RWPE2 (cell line): ENCODE measurements around the gene ALG6.

Experiments
- ATAC-seq: fragments of 200-7000 bp; cut with Tn5 transposase; 3 replicates; pipeline ENCODE4 v1.9.1; 2021; ENCODE audit warnings: low read depth
- DNase-seq: peaks from one replicate; pipeline ENCODE4 v3.0.0-alpha.2; 2020; ENCODE audit warnings: low spot score
- H3K27ac ChIP-seq: fragments of 450-650 bp; 2 replicates; pipeline ENCODE4 v1.5.1; 2017; ENCODE audit warnings: mild to moderate bottlenecking; ENCODE audit not compliant: poor library complexity, severe bottlenecking
- H3K27me3 ChIP-seq: fragments of 250-450 bp; sonication (Bioruptor Pico); 2 replicates; pipeline ENCODE4 v1.5.1; 2021; ENCODE audit warnings: mild to moderate bottlenecking, moderate library complexity; ENCODE audit not compliant: insufficient read depth, poor library complexity, severe bottlenecking
- H3K36me3 ChIP-seq: fragments of 250-450 bp; sonication (Bioruptor Pico); 2 replicates; pipeline ENCODE4 v1.5.1; 2020; ENCODE audit warnings: low read depth, mild to moderate bottlenecking, moderate library complexity
- H3K4me1 ChIP-seq: fragments of 250-450 bp; sonication (Bioruptor Pico); 2 replicates; pipeline ENCODE4 v1.5.1; 2021; ENCODE audit warnings: mild to moderate bottlenecking, moderate library complexity; ENCODE audit not compliant: insufficient read depth, poor library complexity, severe bottlenecking
- H3K4me3 ChIP-seq: fragments of 250-450 bp; sonication (Bioruptor Pico); 2 replicates; pipeline ENCODE4 v1.5.1; 2021; ENCODE audit warnings: mild to moderate bottlenecking, moderate library complexity; ENCODE audit not compliant: severe bottlenecking
- H3K9me3 ChIP-seq: fragments of 250-450 bp; sonication (Bioruptor Pico); 2 replicates; pipeline ENCODE4 v1.5.1; 2021; ENCODE audit warnings: mild to moderate bottlenecking, moderate library complexity; ENCODE audit not compliant: severe bottlenecking
- TF ChIP-seq, protein P1 (sequence below): fragments of 450-650 bp; IDR thresholded peaks from one replicate; pipeline ENCODE4 v1.5.1; 2017; ENCODE audit warnings: mild to moderate bottlenecking, moderate library complexity; ENCODE audit not compliant: poor library complexity, severe bottlenecking

ALG6 gene

DNA sequence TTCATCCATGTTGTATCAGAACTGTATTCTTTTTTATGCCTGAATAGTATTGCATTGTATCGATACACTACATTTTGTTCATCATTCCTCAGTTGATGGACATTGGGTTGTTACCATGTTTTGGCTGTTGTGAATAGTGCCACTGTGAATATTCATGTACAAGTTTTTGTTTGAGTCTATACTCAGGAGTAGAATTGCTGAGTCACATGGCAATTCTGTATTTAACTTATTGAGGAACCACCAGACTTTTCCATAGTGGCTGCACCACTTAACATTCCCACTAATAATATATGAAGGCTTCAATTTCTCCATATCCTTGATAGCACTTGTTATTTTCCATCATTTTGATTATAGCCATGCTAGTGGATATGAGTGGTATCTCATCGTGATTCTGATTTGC is 56.2 kb downstream of the ALG6 start:
- TF ChIP-seq, protein P1, sequence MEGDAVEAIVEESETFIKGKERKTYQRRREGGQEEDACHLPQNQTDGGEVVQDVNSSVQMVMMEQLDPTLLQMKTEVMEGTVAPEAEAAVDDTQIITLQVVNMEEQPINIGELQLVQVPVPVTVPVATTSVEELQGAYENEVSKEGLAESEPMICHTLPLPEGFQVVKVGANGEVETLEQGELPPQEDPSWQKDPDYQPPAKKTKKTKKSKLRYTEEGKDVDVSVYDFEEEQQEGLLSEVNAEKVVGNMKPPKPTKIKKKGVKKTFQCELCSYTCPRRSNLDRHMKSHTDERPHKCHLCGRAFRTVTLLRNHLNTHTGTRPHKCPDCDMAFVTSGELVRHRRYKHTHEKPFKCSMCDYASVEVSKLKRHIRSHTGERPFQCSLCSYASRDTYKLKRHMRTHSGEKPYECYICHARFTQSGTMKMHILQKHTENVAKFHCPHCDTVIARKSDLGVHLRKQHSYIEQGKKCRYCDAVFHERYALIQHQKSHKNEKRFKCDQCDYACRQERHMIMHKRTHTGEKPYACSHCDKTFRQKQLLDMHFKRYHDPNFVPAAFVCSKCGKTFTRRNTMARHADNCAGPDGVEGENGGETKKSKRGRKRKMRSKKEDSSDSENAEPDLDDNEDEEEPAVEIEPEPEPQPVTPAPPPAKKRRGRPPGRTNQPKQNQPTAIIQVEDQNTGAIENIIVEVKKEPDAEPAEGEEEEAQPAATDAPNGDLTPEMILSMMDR: no peak
- no peaks in the 10 kb centered on the region for H3K36me3 ChIP-seq

DNA sequence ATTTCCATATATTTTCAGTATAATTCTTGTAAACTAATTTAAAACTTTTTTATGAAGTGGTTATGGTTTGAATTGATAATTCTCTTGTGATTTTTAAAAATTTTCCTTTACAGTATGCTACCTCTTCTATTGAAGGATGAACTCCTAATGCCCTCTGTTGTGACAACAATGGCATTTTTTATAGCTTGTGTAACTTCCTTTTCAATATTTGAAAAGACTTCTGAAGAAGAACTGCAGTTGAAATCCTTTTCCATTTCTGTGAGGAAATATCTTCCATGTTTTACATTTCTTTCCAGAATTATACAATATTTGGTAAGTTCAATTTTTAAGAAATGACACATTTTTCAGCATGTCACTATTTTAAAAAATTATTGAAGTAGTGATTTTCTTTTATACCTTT is 61.4 kb downstream of the ALG6 start:
- H3K9me3 ChIP-seq: no peaks in the 10 kb centered on the region
- H3K4me3 ChIP-seq: no peak overlapping the region
- DNase-seq: no peak
- TF ChIP-seq, protein P1: no peak
- H3K36me3 ChIP-seq: peaks cover 9% of the 10 kb centered on the region
- no peak overlapping the region for H3K27ac ChIP-seq
- no peaks in the 10 kb centered on the region for H3K4me1 ChIP-seq
- H3K27me3 ChIP-seq: no peaks in the 10 kb centered on the region
- ATAC-seq: no peak

More for the DNA sequence above, 56.2 kb downstream of the ALG6 start:
- H3K27ac ChIP-seq: no peak overlapping the region
- no peaks in the 10 kb centered on the region for H3K4me1 ChIP-seq
- no peaks in the 10 kb centered on the region for H3K27me3 ChIP-seq
- no peak overlapping the region for H3K4me3 ChIP-seq
- DNase-seq (no peak), ATAC-seq (no peak)
- no peaks in the 10 kb centered on the region for H3K9me3 ChIP-seq

DNA sequence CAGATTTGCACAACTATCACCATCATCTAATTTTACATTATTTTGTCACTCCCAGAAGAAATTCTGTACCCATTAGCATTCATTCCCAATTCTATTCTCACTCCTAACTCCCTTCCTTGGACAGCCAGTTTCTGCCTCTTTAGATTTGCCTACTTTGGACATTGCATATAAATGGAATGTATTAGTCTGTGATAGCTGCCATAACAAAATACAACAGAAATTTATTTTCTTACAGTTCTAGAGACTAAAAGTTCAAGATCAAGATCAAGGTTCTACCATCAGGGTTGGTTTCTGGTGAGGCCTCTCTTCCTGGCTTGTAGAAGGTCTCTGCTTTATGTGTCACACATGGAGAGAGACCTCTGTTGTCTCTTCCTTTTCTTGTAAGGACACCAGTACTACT is 61.9 kb downstream of the ALG6 start:
- no peak for DNase-seq
- TF ChIP-seq, protein P1: no peak

DNA sequence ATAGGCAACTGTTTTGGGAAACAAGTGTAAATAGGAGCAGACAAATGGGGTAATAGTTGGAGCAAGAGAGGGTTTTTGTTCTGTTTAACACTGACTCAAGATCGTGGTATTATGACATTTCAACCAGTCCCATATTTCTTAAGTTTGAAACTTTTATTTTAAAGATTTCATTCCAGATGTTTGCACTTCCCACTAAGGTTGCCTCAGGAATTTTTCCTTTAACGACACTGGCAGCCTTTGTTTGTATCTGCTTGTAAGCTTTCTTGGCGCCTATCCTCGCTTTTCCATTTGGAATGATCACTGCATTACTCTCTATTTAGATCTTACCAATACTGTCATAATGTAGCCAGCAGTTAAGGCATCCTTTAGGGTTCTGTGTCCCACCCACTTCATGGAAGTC is 67.7 kb downstream of the ALG6 start:
- DNase-seq: no peak
- H3K4me3 ChIP-seq: no peak overlapping the region
- H3K27me3 ChIP-seq: no peaks in the 10 kb centered on the region
- H3K4me1 ChIP-seq: no peaks in the 10 kb centered on the region
- no peak for ATAC-seq
- H3K9me3 ChIP-seq: no peaks in the 10 kb centered on the region
- TF ChIP-seq, protein P1: no peak
- no peak overlapping the region for H3K27ac ChIP-seq
- peaks cover 17% of the 10 kb centered on the region; the same call in 1 of the 2 replicates for H3K36me3 ChIP-seq

More for the DNA sequence above, 61.9 kb downstream of the ALG6 start:
- no peak overlapping the region for H3K4me3 ChIP-seq
- H3K36me3 ChIP-seq: peaks cover 9% of the 10 kb centered on the region
- H3K27ac ChIP-seq: no peak overlapping the region
- no peaks in the 10 kb centered on the region for H3K9me3 ChIP-seq
- H3K27me3 ChIP-seq: no peaks in the 10 kb centered on the region
- H3K4me1 ChIP-seq: no peaks in the 10 kb centered on the region
- ATAC-seq: no peak

DNA sequence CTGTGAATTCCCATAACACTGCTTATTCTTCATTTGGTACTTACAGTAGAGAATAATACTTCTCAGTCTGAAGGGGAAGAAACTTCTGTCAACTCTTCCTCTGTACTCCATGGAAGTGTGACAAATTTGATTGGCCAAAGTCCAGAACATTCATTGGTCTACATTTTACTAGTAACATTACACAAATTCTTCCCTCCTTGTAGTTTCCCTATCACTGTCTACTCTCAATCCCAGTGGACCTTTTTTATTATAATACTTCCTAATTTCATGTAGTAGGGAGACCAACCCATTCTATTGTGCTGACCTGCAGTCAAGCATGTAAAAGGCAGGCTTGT is 74.7 kb downstream of the ALG6 start:
- TF ChIP-seq, protein P1: no peak
- Histone ChIP-seq H3K27ac (no peak overlapping the region), H3K27me3 (no peaks in the 10 kb centered on the region), H3K36me3 (peaks cover 13% of the 10 kb centered on the region; the same call in 1 of the 2 replicates), H3K4me3 (no peak overlapping the region), H3K4me1 (no peaks in the 10 kb centered on the region), H3K9me3 (no peaks in the 10 kb centered on the region)
- ATAC-seq: no peak
- DNase-seq: no peak
